Glomerular endothelial cell (primary cell): ENCODE data around the gene EPB42. TPM values are rescaled to one million over a fixed set of nuclear protein-coding genes. Genes with fewer than 3 reads are reported as not detected.
"Not testable (repeated sequence)": the region's sequence is repeated elsewhere in the genome, so short reads cannot be mapped to it uniquely, and the experiment has no call there.

Source experiments
- DNase-seq: peaks from one replicate; pipeline ENCODE4 v3.0.0-alpha.2; 2011; ENCODE audit warnings: low read depth, low spot score; ENCODE audit errors: extremely low read depth
- total RNA-seq: library from RNA; depleted of rRNA; stranded (reverse); fragments of >200 nt; gene quantifications from 2 replicates; pipeline ENCODE4 v1.2.3, GENCODE V29; 2015

The EPB42 gene
- total RNA-seq, 1 donor from 2014 or later, result not detected

- no peak for DNase-seq
Measured at GRCh38 chr15:43242616-43243015, 21.8 kb upstream of the EPB42 start.

- DNase-seq, result no peak
Measured at GRCh38 chr15:43241100-43241499, 20.3 kb upstream of the EPB42 start.

GRCh38 chr15:43239732-43240491 lies 19.1 kb upstream of the EPB42 start:
- DNase-seq, result no peak

GRCh38 chr15:43238671-43239131 lies 17.9 kb upstream of the EPB42 start:
- no peak for DNase-seq

- DNase-seq, result no peak
Measured at GRCh38 chr15:43237842-43238470, 17.1 kb upstream of the EPB42 start.

- DNase-seq, result no peak
Measured at GRCh38 chr15:43235536-43235935, 14.7 kb upstream of the EPB42 start.

GRCh38 chr15:43232289-43232874 lies 11.6 kb upstream of the EPB42 start:
- DNase-seq, result no peak

- no peak for DNase-seq
Measured at GRCh38 chr15:43230640-43231115, 9.9 kb upstream of the EPB42 start.

- DNase-seq, result no peak
Measured at GRCh38 chr15:43229977-43230376, 9.2 kb upstream of the EPB42 start.

- no peak for DNase-seq
Measured at GRCh38 chr15:43226436-43227305, 5.9 kb upstream of the EPB42 start.

GRCh38 chr15:43225950-43226255 lies 5.1 kb upstream of the EPB42 start:
- DNase-seq, result not testable (repeated sequence)

- DNase-seq, result peak; percentile 29
Measured at GRCh38 chr15:43225201-43225949, 4.6 kb upstream of the EPB42 start.

- DNase-seq, result no peak
Measured at GRCh38 chr15:43221422-43221821, 604 bp upstream of the EPB42 start.

- no peak for DNase-seq
Measured at GRCh38 chr15:43219929-43220928, 589 bp downstream of the EPB42 start.

- DNase-seq, result no peak
Measured at GRCh38 chr15:43218908-43219706, 1.7 kb downstream of the EPB42 start.

GRCh38 chr15:43215961-43216360 lies 4.9 kb downstream of the EPB42 start:
- no peak for DNase-seq

- DNase-seq, result no peak
Measured at GRCh38 chr15:43214592-43215295, 6.1 kb downstream of the EPB42 start.

- DNase-seq, result no peak
Measured at GRCh38 chr15:43214169-43214568, 6.6 kb downstream of the EPB42 start.
